ENCODE measurements around the gene TPK1. TPM values are rescaled to one million over a fixed set of nuclear protein-coding genes. Genes with fewer than 3 reads are reported as not detected.
"Not testable (repeated sequence)": the region's sequence is repeated elsewhere in the genome, so short reads cannot be mapped to it uniquely, and the experiment has no call there.

TPK1 gene
- total and polyA plus RNA-seq, 5 experiments from 2014 or later: 26.1 to 32.6 (median 26.6) TPM

DNA sequence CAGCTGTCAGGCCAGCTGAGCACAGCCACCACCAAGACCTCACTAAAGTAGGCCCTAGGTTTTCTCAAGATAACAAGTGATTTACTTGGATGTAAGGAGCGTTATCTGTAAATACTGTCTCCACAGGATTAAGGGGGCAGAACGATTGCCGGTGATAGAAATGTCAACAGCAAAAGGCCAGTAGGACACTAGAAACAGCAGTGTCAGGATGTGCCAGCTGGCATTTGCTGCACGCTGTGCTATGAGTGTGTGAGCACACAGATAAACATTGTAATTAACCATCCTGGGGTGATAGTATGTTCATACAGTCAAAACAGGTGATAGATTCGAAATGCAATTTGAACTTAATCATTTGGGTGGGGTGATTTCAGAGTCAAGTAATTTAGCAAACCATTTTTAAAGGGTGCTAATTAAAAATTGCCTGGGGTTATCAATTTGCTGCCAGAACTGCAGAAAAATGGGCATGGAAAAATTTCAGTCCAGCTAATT is 396.1 kb downstream of the TPK1 start:
- no peaks in the 10 kb centered on the region for H3K36me3 Mint-ChIP-seq
- POLR2A ChIA-PET: no interaction called here
- peaks cover 0 to 6% (median 3%) of the 10 kb centered on the region in 5 donors for H3K27me3 Mint-ChIP-seq
- H3K9me3 Mint-ChIP-seq: no peaks in the 10 kb centered on the region
- no peak for DNase-seq
- H3K4me1 Mint-ChIP-seq: no peaks in the 10 kb centered on the region
- H3K27ac Mint-ChIP-seq: no peak overlapping the region
- H3K4me3 Mint-ChIP-seq: no peak overlapping the region
- no peak for ATAC-seq

- Mint-ChIP-seq H3K9me3 (no peaks in the 10 kb centered on the region), H3K4me1 (no peaks in the 10 kb centered on the region), H3K27me3 (peaks cover 2 to 10% (median 4%) of the 10 kb centered on the region in 5 donors), H3K36me3 (no peaks in the 10 kb centered on the region), H3K27ac (no peak overlapping the region), H3K4me3 (no peak overlapping the region)
- ATAC-seq: no peak
- no peak for DNase-seq
- POLR2A ChIA-PET: no interaction called here
Measured at GRCh38 chr7:144438759-144439158, 397.1 kb downstream of the TPK1 start.

DNA sequence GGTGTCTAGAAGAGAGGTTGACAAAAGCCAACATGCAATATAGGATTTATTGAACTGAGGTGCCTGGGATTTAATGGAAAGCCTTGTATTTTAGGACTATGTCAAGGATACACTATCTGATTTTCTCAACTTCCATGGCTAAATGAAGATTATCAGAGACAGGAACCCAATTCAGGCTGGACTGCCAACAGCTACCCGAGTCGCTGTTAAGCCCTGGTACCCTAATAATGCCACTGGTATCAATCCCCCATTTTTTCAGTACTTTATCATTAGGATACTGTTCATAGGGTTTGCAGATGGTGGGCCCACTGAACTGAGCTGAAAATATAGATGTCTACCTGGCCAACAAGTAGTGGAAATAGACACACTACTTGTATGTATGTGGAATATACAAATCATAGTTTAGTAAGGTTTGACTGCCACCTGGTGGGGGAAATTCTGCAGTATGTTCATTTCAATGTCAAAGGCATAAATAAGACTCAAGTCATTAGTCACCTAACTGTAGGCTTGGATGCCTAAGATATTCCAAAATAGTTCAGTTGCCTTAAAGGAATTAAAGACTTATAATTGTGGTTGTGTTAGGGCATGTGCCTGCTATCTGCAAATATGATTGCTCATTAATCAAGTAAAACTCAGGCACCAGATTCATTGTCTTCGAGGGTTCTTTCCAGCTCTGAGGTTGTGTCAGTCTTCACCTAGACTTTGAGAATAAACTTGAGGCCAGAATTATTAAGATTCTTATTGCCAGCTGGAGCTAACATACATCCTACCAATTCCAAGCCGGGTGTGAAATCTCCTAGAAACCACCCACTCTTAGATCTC is 398.3 kb downstream of the TPK1 start:
- Mint-ChIP-seq H3K4me1 (no peaks in the 10 kb centered on the region), H3K27me3 (peaks cover 2 to 19% (median 7%) of the 10 kb centered on the region in 5 donors), H3K4me3 (no peak overlapping the region), H3K9me3 (no peaks in the 10 kb centered on the region), H3K27ac (no peak overlapping the region), H3K36me3 (no peaks in the 10 kb centered on the region)
- peak in 8 of 10 donors; percentile 4 to 65 (median 28) for DNase-seq
- POLR2A ChIA-PET: no interaction called here
- ATAC-seq: no peak

DNA sequence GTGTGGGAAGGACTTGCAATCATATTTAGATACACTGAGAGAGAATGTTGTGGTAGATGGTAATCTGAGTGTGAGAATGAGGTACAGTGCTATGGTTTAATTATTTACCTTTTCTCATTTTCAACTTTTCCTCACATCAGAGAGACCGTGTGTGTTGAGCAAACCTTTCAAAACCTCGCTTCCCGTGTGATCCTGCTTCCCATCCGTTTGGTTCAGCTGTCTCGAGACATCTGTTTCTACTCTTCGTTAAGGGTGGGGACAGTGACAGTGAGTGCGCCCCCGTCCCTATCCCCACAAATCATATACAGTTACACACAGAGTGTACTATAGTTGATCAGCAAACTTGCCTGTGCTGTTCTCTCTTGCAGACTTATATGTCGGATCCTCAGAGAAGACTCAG is 399.4 kb downstream of the TPK1 start:
- H3K4me1 Mint-ChIP-seq: no peaks in the 10 kb centered on the region
- no peak for ATAC-seq
- peaks cover 2 to 19% (median 7%) of the 10 kb centered on the region in 5 donors for H3K27me3 Mint-ChIP-seq

GRCh38 chr7:144428431-144428830 is 407.4 kb downstream of the TPK1 start:
- no peaks in the 10 kb centered on the region for H3K4me1 Mint-ChIP-seq
- DNase-seq (no peak), ATAC-seq (no peak)
- no peak overlapping the region for H3K4me3 Mint-ChIP-seq
- peaks cover 0 to 26% (median 13%) of the 10 kb centered on the region in 3 donors for H3K36me3 Mint-ChIP-seq
- POLR2A ChIA-PET: no interaction called here
- peaks cover under 1 to 7% (median 4%) of the 10 kb centered on the region in 5 donors for H3K27me3 Mint-ChIP-seq
- no peak overlapping the region for H3K27ac Mint-ChIP-seq
- peaks cover 10 to 51% (median 30%) of the 10 kb centered on the region in 9 donors for H3K9me3 Mint-ChIP-seq

More for the DNA sequence above, 399.4 kb downstream of the TPK1 start:
- Mint-ChIP-seq H3K27ac (peak overlapping the region in 1 of 10 donors; percentile 16), H3K9me3 (no peaks in the 10 kb centered on the region), H3K4me3 (no peak overlapping the region), H3K36me3 (no peaks in the 10 kb centered on the region)
- no peak for DNase-seq
- POLR2A ChIA-PET: no interaction called here

- H3K4me3 Mint-ChIP-seq, H3K27ac Mint-ChIP-seq, DNase-seq, H3K27me3 Mint-ChIP-seq, H3K4me1 Mint-ChIP-seq, POLR2A ChIA-PET, ATAC-seq: not testable (repeated sequence)
- H3K36me3 Mint-ChIP-seq: peaks cover 0 to 26% (median 13%) of the 10 kb centered on the region in 3 donors
- peaks cover 10 to 51% (median 30%) of the 10 kb centered on the region in 9 donors for H3K9me3 Mint-ChIP-seq
Measured at GRCh38 chr7:144427539-144427938, 408.3 kb downstream of the TPK1 start.

DNA sequence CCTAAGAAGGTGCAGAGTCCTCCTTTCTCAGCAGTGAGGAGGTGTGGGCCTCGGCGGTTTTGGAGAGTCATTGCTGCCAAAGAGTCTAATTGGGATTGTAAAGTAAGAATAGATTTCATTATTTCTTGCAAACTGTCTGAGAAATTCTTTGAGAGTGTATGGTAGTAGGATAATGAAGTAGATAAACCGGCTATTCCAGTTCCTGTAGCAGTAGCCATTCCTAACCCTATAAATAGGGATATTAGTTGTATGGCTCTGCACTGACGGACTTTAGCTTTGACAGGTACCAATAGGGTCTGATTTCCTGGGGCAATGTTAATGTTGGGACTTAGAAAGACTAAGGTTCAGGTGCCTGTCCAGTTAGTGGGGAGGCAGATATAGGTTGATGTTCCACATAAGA is 416.9 kb downstream of the TPK1 start:
- H3K27ac Mint-ChIP-seq, H3K4me3 Mint-ChIP-seq, POLR2A ChIA-PET, ATAC-seq, DNase-seq, H3K36me3 Mint-ChIP-seq, H3K4me1 Mint-ChIP-seq: not testable (repeated sequence)
- H3K27me3 Mint-ChIP-seq: peaks cover 12 to 23% (median 13%) of the 10 kb centered on the region in 5 donors
- peaks cover 0 to 14% (median 3%) of the 10 kb centered on the region in 9 donors for H3K9me3 Mint-ChIP-seq

- H3K9me3 Mint-ChIP-seq: peaks cover 0 to 14% (median 3%) of the 10 kb centered on the region in 9 donors
- no peak overlapping the region for H3K4me3 Mint-ChIP-seq
- peaks cover 14 to 23% (median 15%) of the 10 kb centered on the region in 5 donors for H3K27me3 Mint-ChIP-seq
- H3K27ac Mint-ChIP-seq: no peak overlapping the region
- DNase-seq (no peak), ATAC-seq (no peak)
- H3K4me1 Mint-ChIP-seq: no peaks in the 10 kb centered on the region
- POLR2A ChIA-PET: no interaction called here
- H3K36me3 Mint-ChIP-seq: peaks cover 0 to 4% (median 3%) of the 10 kb centered on the region in 3 donors
Measured at GRCh38 chr7:144416341-144416740, 419.5 kb downstream of the TPK1 start.

DNA sequence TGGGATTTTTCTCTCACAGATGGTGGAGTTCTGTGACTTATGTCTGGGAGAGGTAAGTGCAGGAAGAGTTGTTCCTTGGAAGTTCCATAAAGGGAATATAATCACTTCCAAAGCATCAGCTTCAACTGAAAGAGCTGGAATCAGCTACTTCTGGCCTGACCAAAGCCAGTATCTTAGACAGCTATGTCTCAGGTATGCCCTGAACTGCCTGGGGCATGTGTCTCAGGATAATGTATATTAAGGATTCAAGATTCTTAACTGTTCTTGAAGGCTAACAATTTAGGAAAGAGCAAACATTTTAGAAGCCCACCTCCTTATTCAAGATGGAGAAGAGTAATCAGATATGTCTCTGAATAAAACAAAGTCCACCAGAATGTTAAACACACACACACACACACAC is 420.0 kb downstream of the TPK1 start:
- DNase-seq (no peak), ATAC-seq (no peak)
- Mint-ChIP-seq H3K27me3 (peaks cover 14 to 23% (median 16%) of the 10 kb centered on the region in 5 donors), H3K9me3 (peaks cover 0 to 14% (median 3%) of the 10 kb centered on the region in 9 donors), H3K27ac (no peak overlapping the region), H3K4me1 (no peaks in the 10 kb centered on the region), H3K4me3 (no peak overlapping the region), H3K36me3 (peaks cover 0 to 4% (median 3%) of the 10 kb centered on the region in 3 donors)
- POLR2A ChIA-PET: no interaction called here

- no peak overlapping the region for H3K27ac Mint-ChIP-seq
- H3K36me3 Mint-ChIP-seq: peaks cover 0 to 4% (median 3%) of the 10 kb centered on the region in 3 donors
- H3K4me3 Mint-ChIP-seq: no peak overlapping the region
- DNase-seq (no peak), ATAC-seq (no peak)
- H3K9me3 Mint-ChIP-seq: peaks cover 0 to 14% (median 3%) of the 10 kb centered on the region in 9 donors
- peaks cover 14 to 23% (median 18%) of the 10 kb centered on the region in 5 donors for H3K27me3 Mint-ChIP-seq
- H3K4me1 Mint-ChIP-seq: no peaks in the 10 kb centered on the region
- POLR2A ChIA-PET: no interaction called here
Measured at GRCh38 chr7:144414815-144415214, 421.0 kb downstream of the TPK1 start.

- Mint-ChIP-seq H3K4me3 (no peak overlapping the region), H3K27ac (no peak overlapping the region), H3K4me1 (no peaks in the 10 kb centered on the region), H3K27me3 (peaks cover 10 to 29% (median 20%) of the 10 kb centered on the region in 5 donors), H3K9me3 (no peaks in the 10 kb centered on the region), H3K36me3 (no peaks in the 10 kb centered on the region)
- POLR2A ChIA-PET: no interaction called here
- no peak for DNase-seq
- ATAC-seq: no peak
Measured at GRCh38 chr7:144410441-144410840, 425.4 kb downstream of the TPK1 start.

DNA sequence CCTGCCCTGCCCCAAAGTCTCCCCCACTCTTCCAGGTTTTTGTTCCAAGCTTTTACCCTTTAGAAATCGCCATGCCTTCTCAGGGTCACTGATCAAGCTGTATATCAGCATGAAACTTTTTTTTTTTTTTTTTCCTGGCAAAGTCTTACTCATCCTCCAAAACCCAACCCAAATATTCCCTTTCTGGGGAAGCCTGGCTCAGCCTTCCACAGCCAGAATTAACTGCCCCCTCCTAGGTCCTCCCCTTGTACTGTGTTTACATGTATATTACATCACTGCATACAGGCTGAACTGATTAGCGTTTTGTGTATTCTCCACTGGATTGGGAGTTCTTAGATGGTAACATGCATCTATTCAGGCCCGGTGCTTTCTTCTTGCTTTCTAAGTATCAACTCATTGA is 427.7 kb downstream of the TPK1 start:
- Mint-ChIP-seq H3K36me3 (no peaks in the 10 kb centered on the region), H3K9me3 (no peaks in the 10 kb centered on the region), H3K27ac (no peak overlapping the region), H3K4me1 (no peaks in the 10 kb centered on the region), H3K27me3 (peaks cover 3 to 20% (median 10%) of the 10 kb centered on the region in 5 donors), H3K4me3 (no peak overlapping the region)
- ATAC-seq (no peak), DNase-seq (no peak)
- POLR2A ChIA-PET: no interaction called here

GRCh38 chr7:144407266-144407931 is 428.5 kb downstream of the TPK1 start:
- H3K4me3 Mint-ChIP-seq: no peak overlapping the region
- ATAC-seq: no peak
- POLR2A ChIA-PET: no interaction called here
- no peaks in the 10 kb centered on the region for H3K9me3 Mint-ChIP-seq
- H3K36me3 Mint-ChIP-seq: no peaks in the 10 kb centered on the region
- no peak overlapping the region for H3K27ac Mint-ChIP-seq
- peaks cover 4 to 23% (median 10%) of the 10 kb centered on the region in 5 donors for H3K27me3 Mint-ChIP-seq
- DNase-seq: no peak
- no peaks in the 10 kb centered on the region for H3K4me1 Mint-ChIP-seq

All from naive thymus-derived CD8-positive, alpha-beta T cell (primary cell).